ENCODE measurements around the gene DMD. TPM values are rescaled to one million over a fixed set of nuclear protein-coding genes. Genes with fewer than 3 reads are reported as not detected.

The DMD gene
- polyA plus RNA-seq, 2 of the 4 experiments (the other 2 are of a cell fraction), result 0.03 TPM; not detected in 1

DNA sequence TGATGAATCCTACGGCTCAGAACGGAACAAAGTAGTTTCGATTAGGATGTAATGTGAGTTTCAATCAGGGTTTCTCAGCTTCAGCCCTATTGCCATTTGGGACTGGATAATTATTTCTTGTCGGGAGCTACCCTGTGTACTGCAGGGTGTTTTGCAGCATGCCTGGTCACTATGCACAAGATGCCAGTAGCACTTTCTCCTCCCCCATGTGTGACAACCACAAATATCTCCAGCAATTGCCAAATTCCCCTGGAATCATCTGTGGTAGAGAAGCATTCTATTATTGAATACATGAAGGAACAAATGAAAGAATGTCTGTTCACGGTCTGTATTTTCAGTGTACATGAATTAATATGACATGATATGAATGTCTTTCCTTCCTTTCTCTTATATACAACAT lies 1356.6 kb downstream of the DMD start:
- Histone ChIP-seq H3K4me3 (no peak overlapping the region), H3K27ac (no peak overlapping the region), H3K4me1 (no peaks in the 10 kb centered on the region), H3K4me2 (no peak overlapping the region), H3K9me3 (no peaks in the 10 kb centered on the region)
- TF ChIP-seq RARB (CRISPR knock-in tag; IDR thresholded peaks at IDR 0.05) (no peak), POLR2AphosphoS2 (conservative IDR thresholded peaks at IDR 0.05; ENCODE audit: low read length) (no peak), FOSB (CRISPR knock-in tag; IDR thresholded peaks at IDR 0.05) (no peak), SREBF2 (IDR thresholded peaks at IDR 0.05) (no peak)
- TF ChIP-seq, protein P1, sequence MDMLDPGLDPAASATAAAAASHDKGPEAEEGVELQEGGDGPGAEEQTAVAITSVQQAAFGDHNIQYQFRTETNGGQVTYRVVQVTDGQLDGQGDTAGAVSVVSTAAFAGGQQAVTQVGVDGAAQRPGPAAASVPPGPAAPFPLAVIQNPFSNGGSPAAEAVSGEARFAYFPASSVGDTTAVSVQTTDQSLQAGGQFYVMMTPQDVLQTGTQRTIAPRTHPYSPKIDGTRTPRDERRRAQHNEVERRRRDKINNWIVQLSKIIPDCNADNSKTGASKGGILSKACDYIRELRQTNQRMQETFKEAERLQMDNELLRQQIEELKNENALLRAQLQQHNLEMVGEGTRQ (IDR thresholded peaks at IDR 0.05), result no peak
- FAIRE-seq (no peak), ATAC-seq (no peak), DNase-seq (ENCODE audit: low read depth in 1 of 2, low spot score in 1 of 2) (no peak)
- ChIA-PET CTCF (no interaction called here), POLR2A (no interaction called here)
- WGBS (ENCODE audit: missing lambda C conversion rate), result 4% methylated on average over 5 of the region's 5 CpGs

DNA sequence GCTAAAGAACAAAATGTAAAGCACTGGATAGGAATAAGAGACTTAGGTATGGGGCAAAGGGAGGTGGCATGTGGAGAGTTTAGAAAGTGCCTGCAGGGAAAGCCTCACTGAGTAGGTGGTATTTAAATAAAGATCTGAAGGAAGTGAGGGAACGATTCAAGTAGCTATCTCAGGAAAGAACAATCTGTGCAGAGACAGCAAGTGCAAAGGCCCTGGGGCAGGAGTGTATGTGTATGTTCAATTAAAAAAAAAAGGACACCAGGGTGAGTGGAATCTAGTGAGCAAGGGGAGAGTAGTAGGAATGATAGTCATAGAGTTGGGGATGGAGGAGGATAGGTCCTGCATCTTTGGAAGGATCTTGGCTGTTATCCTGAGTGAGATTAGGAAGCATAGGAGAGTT lies 1359.6 kb downstream of the DMD start:
- FAIRE-seq (no peak), DNase-seq (ENCODE audit: low read depth in 1 of 2, low spot score in 1 of 2) (no peak), ATAC-seq (no peak)
- TF ChIP-seq NR3C1 (IDR thresholded peaks at IDR 0.05) (no peak), CBX2 (IDR thresholded peaks at IDR 0.05; ENCODE audit: borderline replicate concordance, low read depth) (no peak), EHMT2 (IDR thresholded peaks at IDR 0.05; ENCODE audit: low read depth) (no peak), HDAC2 (IDR thresholded peaks at IDR 0.05) (no peak), POLR2A (IDR thresholded peaks at IDR 0.05; ENCODE audit: low read length) (no peak), RCOR1 (IDR thresholded peaks at IDR 0.05; ENCODE audit: low read depth, low read length) (no peak), MAZ (IDR thresholded peaks at IDR 0.05; ENCODE audit: borderline replicate concordance, low read depth, low read length) (no peak), ESRRA (IDR thresholded peaks at IDR 0.05; ENCODE audit: borderline replicate concordance, low read length) (no peak), ZNF302 (CRISPR knock-in tag; IDR thresholded peaks at IDR 0.05) (no peak), PHF8 (IDR thresholded peaks at IDR 0.05; ENCODE audit: borderline replicate concordance, low read depth) (no peak), HOXB13 (CRISPR knock-in tag; IDR thresholded peaks at IDR 0.05; ENCODE audit: low read depth) (no peak)
- TF ChIP-seq, protein P2, sequence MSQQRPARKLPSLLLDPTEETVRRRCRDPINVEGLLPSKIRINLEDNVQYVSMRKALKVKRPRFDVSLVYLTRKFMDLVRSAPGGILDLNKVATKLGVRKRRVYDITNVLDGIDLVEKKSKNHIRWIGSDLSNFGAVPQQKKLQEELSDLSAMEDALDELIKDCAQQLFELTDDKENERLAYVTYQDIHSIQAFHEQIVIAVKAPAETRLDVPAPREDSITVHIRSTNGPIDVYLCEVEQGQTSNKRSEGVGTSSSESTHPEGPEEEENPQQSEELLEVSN (IDR thresholded peaks at IDR 0.05; ENCODE audit: borderline replicate concordance, low read depth), result no peak
- TF ChIP-seq, protein P3, sequence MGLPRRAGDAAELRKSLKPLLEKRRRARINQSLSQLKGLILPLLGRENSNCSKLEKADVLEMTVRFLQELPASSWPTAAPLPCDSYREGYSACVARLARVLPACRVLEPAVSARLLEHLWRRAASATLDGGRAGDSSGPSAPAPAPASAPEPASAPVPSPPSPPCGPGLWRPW (IDR thresholded peaks at IDR 0.05), result no peak
- TF ChIP-seq, protein P4, sequence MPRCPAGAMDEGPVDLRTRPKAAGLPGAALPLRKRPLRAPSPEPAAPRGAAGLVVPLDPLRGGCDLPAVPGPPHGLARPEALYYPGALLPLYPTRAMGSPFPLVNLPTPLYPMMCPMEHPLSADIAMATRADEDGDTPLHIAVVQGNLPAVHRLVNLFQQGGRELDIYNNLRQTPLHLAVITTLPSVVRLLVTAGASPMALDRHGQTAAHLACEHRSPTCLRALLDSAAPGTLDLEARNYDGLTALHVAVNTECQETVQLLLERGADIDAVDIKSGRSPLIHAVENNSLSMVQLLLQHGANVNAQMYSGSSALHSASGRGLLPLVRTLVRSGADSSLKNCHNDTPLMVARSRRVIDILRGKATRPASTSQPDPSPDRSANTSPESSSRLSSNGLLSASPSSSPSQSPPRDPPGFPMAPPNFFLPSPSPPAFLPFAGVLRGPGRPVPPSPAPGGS (IDR thresholded peaks at IDR 0.05), result no peak
- Histone ChIP-seq H3K4me3 (no peak overlapping the region), H3K4me1 (no peaks in the 10 kb centered on the region), H3K4me2 (no peak overlapping the region), H3K27ac (no peak overlapping the region), H3K9me3 (no peaks in the 10 kb centered on the region)
- POLR2A ChIA-PET, result no interaction called here
- CTCF ChIA-PET, result no interaction called here
- 0% methylated on average over 1 of the region's 1 CpG for WGBS (ENCODE audit: missing lambda C conversion rate)

DNA sequence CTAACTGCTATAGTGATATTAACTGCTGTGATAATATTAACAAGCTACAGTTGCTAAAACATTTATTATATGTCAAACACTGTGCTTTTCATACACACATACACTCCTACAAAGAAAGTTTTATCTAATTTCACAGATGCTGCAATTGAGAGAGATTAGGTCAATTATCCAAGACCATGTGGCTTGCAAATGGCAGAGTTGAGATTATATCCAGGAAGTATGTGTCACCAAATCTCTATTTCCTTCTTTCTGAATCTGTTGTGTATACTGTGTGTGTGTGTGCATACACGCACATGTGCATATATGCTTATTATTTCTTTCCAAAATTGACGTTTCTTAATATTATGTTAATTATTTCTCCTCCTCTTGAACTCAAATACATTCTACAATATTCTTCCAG lies 1363.6 kb downstream of the DMD start:
- CTCF ChIA-PET, result no interaction called here
- FAIRE-seq (no peak), ATAC-seq (no peak), DNase-seq (ENCODE audit: low read depth in 1 of 2, low spot score in 1 of 2) (no peak)
- Histone ChIP-seq H3K9me3 (no peaks in the 10 kb centered on the region), H3K4me1 (no peaks in the 10 kb centered on the region), H3K4me3 (no peak overlapping the region), H3K4me2 (no peak overlapping the region), H3K27ac (no peak overlapping the region)
- 4% methylated on average over 2 of the region's 2 CpGs for WGBS (ENCODE audit: missing lambda C conversion rate)
- POLR2A ChIA-PET, result no interaction called here
- TF ChIP-seq RCOR1 (IDR thresholded peaks at IDR 0.05; ENCODE audit: low read depth, low read length), result no peak
- TF ChIP-seq PHF8 (IDR thresholded peaks at IDR 0.05; ENCODE audit: borderline replicate concordance, low read depth), result no peak
- no peak for TF ChIP-seq CBX8 (IDR thresholded peaks at IDR 0.05)
- TF ChIP-seq CBX2 (IDR thresholded peaks at IDR 0.05; ENCODE audit: borderline replicate concordance, low read depth), result no peak

DNA sequence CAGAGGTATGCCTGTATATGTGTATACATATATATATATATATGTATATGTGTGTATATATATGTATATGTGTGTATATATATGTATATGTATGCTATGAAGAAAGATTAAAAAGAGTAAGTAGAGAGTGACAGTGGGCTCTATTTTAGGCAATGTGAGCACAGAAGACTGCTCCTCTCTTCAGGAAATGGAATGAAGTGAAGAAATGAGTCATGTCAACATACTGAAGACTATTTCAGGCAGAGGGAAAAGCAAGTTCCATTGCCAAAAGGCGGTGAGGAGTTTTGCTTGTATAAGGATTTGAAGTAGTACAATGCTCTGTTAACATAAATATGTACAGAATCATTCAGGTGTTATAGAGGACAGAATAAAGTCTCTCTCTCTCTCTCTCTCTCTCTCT lies 1366.3 kb downstream of the DMD start:
- Histone ChIP-seq H3K27ac (no peak overlapping the region), H3K4me2 (no peak overlapping the region), H3K9me3 (no peaks in the 10 kb centered on the region), H3K4me3 (no peak overlapping the region), H3K4me1 (no peaks in the 10 kb centered on the region)
- 0% methylated on average over 1 of the region's 1 CpG for WGBS (ENCODE audit: missing lambda C conversion rate)
- POLR2A ChIA-PET, result no interaction called here
- no peak for ATAC-seq
- no peak for DNase-seq (ENCODE audit: low read depth in 1 of 2, low spot score in 1 of 2)
- no peak for FAIRE-seq
- CTCF ChIA-PET, result no interaction called here
- TF ChIP-seq MAZ (IDR thresholded peaks at IDR 0.05; ENCODE audit: borderline replicate concordance, low read depth, low read length) (no peak), NR3C1 (IDR thresholded peaks at IDR 0.05) (no peak), PHF8 (IDR thresholded peaks at IDR 0.05; ENCODE audit: borderline replicate concordance, low read depth) (no peak), TFCP2L1 (CRISPR knock-in tag; IDR thresholded peaks at IDR 0.05) (no peak), FOSL2 (IDR thresholded peaks at IDR 0.05) (no peak), FOSL2 (CRISPR knock-in tag; IDR thresholded peaks at IDR 0.05) (no peak)
- TF ChIP-seq, protein P3 (IDR thresholded peaks at IDR 0.05), result no peak
- TF ChIP-seq, protein P1 (IDR thresholded peaks at IDR 0.05), result no peak
- TF ChIP-seq, protein P2 (IDR thresholded peaks at IDR 0.05; ENCODE audit: borderline replicate concordance, low read depth), result no peak

Measured in A549 (cell line).